HG02571 (cell line): ENCODE results near the gene CFAP61.

Source experiments
- ATAC-seq: cut with Tn5 transposase; IDR thresholded peaks from one replicate; pipeline ENCODE4 v1.9.1; 2021; ENCODE audit warnings: mild to moderate bottlenecking, moderate library complexity; ENCODE audit not compliant: unreplicated experiment

Gene CFAP61

DNA sequence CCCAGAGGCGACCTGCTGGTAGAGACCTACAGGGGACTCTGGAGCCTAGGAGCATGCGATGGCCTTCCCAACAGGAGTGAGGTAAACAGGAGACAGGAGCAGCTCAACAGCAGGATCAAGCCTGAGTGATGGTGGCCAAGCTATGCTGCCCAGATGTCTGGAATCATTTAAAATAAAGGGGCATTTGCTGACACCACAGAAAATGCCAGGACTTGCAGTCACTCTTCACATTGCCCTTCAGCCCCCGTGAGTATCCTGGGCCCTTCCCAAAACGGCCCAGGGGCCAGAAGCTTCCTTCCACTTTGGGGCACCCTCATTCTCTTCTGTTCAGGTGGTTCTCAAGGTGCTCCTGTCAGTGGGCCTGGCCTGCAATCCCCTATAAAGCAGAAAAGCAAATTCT, 338.8 kb downstream of the CFAP61 start:
- ATAC-seq: no peak

DNA sequence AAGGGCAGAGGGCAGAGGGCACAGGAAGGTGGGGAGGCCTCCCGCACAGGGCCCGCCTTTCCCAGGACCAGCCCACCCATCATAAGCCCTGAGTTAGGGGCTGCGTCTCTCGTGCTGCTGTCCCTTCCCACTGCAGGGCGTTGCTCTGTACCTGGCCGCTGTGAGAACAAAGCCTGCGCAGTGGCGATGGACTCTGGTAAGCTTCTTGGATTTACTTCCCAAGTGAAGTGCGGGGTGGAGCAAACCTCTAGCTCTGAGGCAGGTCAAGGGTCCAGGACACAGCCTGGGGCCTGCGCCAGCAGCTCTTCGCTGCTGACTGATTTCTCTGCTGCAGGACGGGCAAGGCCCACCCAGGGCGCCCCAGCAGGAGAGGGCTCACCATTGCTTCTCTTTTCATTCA, 339.4 kb downstream of the CFAP61 start:
- no peak for ATAC-seq

- no peak for ATAC-seq
Observed at GRCh38 chr20:20393207-20394120, 341.1 kb downstream of the CFAP61 start.

DNA sequence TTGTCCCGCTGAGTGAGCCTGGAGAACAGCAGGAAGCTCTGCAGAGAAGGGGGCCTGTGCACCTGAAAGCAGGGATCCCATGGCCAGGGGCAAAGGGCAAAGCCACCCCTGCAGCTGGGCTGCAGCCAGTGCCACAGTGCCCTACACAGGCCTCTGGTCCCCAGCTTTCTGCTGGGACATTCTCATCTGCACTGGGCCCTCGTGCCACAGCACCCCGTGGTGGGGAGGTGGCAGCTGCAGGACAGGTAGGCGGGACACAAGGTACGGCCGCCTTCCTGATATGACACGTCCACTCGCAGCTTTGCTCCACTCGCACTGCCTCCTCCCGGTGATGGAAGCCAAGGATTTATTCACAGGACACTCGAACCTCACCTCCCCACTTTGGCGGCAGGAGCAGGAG, 342.8 kb downstream of the CFAP61 start:
- no peak for ATAC-seq

DNA sequence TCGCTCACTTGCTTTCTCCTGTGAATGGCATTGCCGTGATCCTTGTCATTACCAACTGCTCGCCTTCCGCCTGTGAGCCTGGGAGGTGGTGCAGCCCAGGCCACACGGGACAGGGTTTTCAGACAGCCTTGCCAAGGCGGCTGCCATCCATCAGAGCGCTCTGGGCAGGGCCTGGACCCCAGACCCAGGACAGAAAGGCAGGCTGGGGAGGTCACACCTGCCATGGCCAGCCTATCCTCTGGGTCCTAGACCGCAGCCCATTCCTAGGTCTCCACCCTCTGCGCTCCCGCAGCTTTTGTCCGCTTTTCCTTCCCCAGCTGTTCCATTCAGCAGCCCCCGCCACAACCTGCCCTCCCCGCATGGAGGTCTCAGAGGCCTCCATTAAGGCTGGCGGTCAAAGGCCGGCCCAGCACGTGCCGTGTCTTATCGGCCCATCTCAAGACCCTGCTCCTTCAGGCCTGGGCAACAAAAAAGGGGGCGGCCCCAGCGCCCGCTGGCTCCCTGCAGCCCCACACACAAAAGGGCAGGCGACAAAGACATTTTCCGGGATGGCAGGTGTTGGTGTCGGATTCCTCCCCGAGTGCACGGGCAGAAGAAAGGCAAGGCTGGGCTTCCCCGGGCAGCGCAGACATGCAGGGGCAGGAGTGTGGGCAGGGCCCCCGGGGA, 343.7 kb downstream of the CFAP61 start:
- no peak for ATAC-seq

GRCh38 chr20:20396794-20397193, 344.5 kb downstream of the CFAP61 start:
- no peak for ATAC-seq

GRCh38 chr20:20398123-20398522, 345.8 kb downstream of the CFAP61 start:
- ATAC-seq: no peak

DNA sequence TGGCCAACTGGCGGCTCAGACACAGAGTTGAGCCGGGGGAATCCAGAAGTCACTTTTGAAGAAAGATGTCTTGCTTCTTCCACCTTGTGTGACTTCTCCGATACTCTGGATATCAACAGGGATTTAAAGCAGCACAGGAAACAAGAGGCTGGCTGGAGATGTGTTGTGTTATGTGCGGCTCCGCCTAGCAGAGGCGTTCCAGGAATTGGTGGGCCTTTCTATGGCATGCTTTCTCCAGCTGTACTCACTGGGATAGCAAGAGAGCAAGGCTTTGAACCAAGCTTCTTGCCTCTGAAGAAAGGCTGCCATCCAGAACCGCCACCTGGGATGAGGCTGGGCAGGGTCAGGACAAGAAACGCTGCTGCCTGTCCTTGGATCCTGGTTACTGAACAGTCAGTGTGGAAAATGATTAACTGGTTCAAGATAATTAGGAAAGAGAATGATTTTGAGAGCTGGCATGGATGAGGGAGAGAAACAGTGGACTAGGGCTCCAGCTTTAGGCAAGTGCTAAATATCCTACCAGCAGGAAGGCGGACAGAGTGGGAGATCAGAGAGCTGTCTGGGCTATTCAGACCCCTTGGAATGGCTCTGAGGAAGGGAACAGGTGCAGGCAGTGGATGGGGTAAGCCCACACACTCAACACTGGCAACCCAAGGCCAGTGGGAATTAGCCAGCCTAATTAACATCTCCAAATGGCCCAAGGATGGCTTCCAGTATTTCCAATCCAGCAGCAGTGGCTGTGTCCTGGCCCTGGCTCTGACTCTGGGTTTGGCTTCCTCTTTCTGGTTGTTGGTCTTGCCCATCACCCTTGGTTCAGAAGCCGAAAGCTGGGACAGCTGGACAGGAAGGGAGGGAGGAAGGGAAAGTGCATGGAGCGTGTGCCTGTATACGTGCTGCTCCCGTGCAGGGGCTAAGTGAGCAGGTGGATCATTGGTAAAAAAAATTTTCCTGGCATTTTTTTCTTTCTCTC, 347.5 kb downstream of the CFAP61 start:
- no peak for ATAC-seq

DNA sequence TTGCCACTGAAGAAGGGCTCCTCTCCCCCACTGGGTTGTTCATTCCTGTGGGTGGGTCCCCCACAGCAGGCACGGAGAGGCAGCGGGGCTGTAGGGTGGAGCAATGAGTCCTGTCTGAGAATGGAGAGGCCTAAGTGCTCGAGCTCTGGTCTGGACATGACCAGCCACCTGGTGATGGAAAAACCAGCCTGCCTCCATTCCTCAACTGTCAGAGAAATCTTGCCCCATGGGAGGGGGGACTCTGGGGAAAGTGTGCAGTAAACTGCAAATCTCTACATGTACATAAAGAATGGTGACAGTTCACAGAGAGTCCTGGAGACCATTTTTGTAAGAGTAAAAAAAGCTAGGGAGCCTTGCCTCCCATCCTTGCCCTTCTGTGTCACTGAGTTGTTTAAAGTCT, 349.7 kb downstream of the CFAP61 start:
- no peak for ATAC-seq

DNA sequence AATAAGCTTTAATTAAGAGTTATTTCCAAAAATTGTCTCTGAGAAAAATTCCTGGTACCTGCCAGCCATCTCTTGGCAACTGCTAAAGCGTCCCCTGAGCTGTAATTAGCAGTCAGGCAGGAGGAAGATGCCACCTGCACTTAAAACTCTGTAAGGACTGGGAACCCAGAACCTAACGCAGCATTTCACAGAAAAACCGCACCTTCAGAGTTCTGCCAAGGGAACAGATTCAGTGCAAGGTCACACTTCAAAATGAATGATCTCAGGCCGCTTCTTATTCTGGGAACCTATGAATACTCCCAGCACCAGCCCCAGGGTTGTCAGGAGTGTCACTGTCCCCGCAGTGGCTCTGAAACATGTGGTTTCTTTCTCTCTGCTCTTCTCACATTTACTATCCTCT, 352.3 kb downstream of the CFAP61 start:
- ATAC-seq: no peak

GRCh38 chr20:20405623-20406022, 353.3 kb downstream of the CFAP61 start:
- no peak for ATAC-seq

GRCh38 chr20:20406306-20406705, 354.0 kb downstream of the CFAP61 start:
- no peak for ATAC-seq

- ATAC-seq: no peak
Observed at GRCh38 chr20:20407891-20408805, 355.8 kb downstream of the CFAP61 start.

GRCh38 chr20:20409331-20409730, 357.0 kb downstream of the CFAP61 start:
- no peak for ATAC-seq
